ENCODE results near the gene LYZL1.

DNA sequence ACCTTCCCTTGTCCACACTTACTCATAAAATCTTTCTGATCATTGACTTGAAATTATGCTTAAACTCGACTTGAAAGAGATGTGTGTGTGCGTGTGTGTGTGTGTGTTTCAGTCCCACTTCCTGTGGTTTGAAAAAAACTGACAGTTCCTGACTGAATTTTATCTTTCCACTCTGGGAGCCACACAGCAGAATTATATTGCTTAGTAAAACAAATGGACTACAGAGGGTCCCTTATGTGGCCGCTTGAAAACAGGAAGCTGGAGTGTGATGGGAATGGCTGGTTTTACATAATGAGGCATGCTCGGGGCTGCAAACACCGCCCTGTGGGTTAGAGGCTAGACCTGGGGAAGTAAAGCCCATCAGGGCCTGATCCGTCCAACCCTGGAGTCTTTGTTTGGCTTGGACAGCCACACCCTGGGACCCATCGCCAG, 54.8 kb downstream of the LYZL1 start:
- TF ChIP-seq, protein P1, sequence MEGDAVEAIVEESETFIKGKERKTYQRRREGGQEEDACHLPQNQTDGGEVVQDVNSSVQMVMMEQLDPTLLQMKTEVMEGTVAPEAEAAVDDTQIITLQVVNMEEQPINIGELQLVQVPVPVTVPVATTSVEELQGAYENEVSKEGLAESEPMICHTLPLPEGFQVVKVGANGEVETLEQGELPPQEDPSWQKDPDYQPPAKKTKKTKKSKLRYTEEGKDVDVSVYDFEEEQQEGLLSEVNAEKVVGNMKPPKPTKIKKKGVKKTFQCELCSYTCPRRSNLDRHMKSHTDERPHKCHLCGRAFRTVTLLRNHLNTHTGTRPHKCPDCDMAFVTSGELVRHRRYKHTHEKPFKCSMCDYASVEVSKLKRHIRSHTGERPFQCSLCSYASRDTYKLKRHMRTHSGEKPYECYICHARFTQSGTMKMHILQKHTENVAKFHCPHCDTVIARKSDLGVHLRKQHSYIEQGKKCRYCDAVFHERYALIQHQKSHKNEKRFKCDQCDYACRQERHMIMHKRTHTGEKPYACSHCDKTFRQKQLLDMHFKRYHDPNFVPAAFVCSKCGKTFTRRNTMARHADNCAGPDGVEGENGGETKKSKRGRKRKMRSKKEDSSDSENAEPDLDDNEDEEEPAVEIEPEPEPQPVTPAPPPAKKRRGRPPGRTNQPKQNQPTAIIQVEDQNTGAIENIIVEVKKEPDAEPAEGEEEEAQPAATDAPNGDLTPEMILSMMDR (IDR thresholded peaks at IDR 0.05), result no peak
- TF ChIP-seq EZH2 (IDR thresholded peaks at IDR 0.05; ENCODE audit: borderline replicate concordance, insufficient read depth, low read depth, low read length, poor library complexity, severe bottlenecking), result no peak

Data from B cell (primary cell).